Gastrocnemius medialis (tissue), 4 donors: ENCODE measurements around the gene MACROD1. TPM values are rescaled to one million over a fixed set of nuclear protein-coding genes. Genes with fewer than 3 reads are reported as not detected.
A peak's percentile ranks its signal among the peaks of the same experiment; 100 is the strongest.

Experiments
- ATAC-seq, 2 donors: fragments of 150-250 bp; one replicate each; pipeline ENCODE4 v1.9.1; 2016
- DNase-seq, 2 donors: peaks; one replicate each; pipeline ENCODE4 v3.0.0-alpha.2; 2019
- H3K27ac ChIP-seq, 4 donors: fragments of 200-600 bp; sonication (generic); 1 replicate in 1 of 4; 2 replicates in 3 of 4; pipeline ENCODE4 v1.5.1; 2016 to 2018; ENCODE audit warnings: mild to moderate bottlenecking in 2 of 4, moderate library complexity in 1 of 4
- H3K27me3 ChIP-seq, 3 donors: fragments of 200-600 bp; sonication (generic) in 2 of 3; 1 replicate in 1 of 3; 2 replicates in 2 of 3; pipeline versions ENCODE4 v1.5.1 to v1.6.0; 2016 to 2019; ENCODE audit warnings: mild to moderate bottlenecking in 1 of 3, moderate library complexity in 1 of 3
- H3K36me3 ChIP-seq, 2 donors: fragments of 200-600 bp; sonication (generic) in 1 of 2; one replicate each; pipeline ENCODE4 v1.5.1; 2017 to 2018
- H3K4me1 ChIP-seq, 2 donors: fragments of 200-600 bp; sonication (generic) in 1 of 2; one replicate each; pipeline ENCODE4 v1.5.1; 2016 to 2017; ENCODE audit warnings: mild to moderate bottlenecking in 2 of 2
- H3K4me3 ChIP-seq, 4 donors: fragments of 200-600 bp; sonication (generic) in 3 of 4; 1 replicate in 1 of 4; 2 replicates in 3 of 4; pipeline ENCODE4 v1.5.1; 2016 to 2019; ENCODE audit warnings: mild to moderate bottlenecking in 2 of 4
- H3K9me3 ChIP-seq, 3 donors: fragments of 200-600 bp; sonication (generic) in 2 of 3; 1 replicate in 1 of 3; 2 replicates in 2 of 3; pipeline ENCODE4 v1.5.1; 2016 to 2019
- POLR2A ChIP-seq, 2 donors: fragments of 450-650 bp; IDR thresholded peaks; one replicate each; pipeline ENCODE4 v1.6.1; 2017; ENCODE audit warnings: antibody characterized with exemption in 2 of 2, mild to moderate bottlenecking in 2 of 2, moderate library complexity in 2 of 2
- in situ Hi-C, 4 donors: fragments of 200-750 bp; cut with MboI; loops; one replicate each; pipeline versions ENCODE4 v1.15.0 to v1.8.0; 2017; ENCODE audit warnings: low sequenced_read_pairs in 4 of 4
- intact Hi-C: fragments of 100-400 bp; cut with DNase I; formaldehyde crosslinking; loops from one replicate; pipeline ENCODE4 v1.15.1; 2023; ENCODE audit warnings: low total_unique reads
- total RNA-seq, 4 donors: library from RNA; depleted of rRNA; stranded (reverse); fragments of >200 nt; gene quantifications; one replicate each; pipeline versions ENCODE4 v1.1.0 to v1.2.3, GENCODE V29; 2016
- TF ChIP-seq, protein P1 (sequence below), 5 experiments: fragments of 450-650 bp in 3 of 5; fragments of 200-600 bp in 2 of 5; sonication (generic) in 2 of 5; IDR thresholded peaks in 4 of 5; conservative IDR thresholded peaks in 1 of 5; 1 replicate in 4 of 5; 2 replicates in 1 of 5; pipeline ENCODE4 v1.5.1; 2016 to 2019; ENCODE audit warnings: antibody characterized with exemption in 5 of 5, mild to moderate bottlenecking in 3 of 5, moderate library complexity in 3 of 5

Gene MACROD1
- total RNA-seq, 4 donors from 2014 or later = 162 to 308 (median 205) TPM

DNA sequence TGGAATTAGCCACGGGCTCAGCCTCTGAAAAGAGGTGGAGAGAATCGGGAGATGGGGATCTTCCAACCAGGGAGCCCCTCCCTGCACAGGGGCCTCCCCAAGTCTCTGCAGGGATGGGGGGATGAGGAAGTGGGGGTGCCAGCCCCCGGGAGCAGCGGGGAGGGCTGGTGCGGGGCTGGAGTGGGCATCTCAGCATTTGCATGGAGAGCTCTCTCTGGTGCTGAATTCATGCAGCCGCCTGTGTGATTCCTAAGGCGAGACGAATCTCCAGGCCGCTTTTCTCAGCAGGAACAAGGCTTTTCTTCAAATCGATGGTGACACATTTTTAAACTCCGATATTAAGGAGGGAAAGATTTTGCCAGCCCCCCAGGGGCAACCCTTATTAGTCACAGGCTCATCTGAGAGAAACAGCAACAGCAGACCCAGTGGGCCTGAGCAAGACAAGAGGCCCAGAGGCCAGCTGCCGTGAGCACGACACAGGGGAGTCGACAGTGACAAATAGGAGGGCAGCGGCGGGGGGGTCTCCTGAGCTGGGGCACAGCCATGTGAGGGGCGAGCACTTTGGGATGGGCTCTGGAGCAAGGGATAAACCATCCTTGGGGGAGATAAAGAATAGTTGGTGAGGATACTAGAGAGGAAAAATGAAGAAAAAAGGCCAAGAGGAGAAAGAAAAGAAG is 29.0 kb downstream of the MACROD1 start:
- no peak overlapping the region for H3K27ac ChIP-seq
- in situ Hi-C loops = loop anchor here in 3 of 4 donors (25.0 kb wide), 1 partner anchor 300 kb away; the partner anchor contains the start of gene MARK2 (in 3 of the 3)
- intact Hi-C loops = no loop called here
- ATAC-seq (no peak), DNase-seq (no peak)
- H3K36me3 ChIP-seq = no peaks in the 10 kb centered on the region
- peaks cover 23 to 42% of the 10 kb centered on the region in 2 donors for H3K4me1 ChIP-seq
- H3K4me3 ChIP-seq = no peak overlapping the region
- H3K9me3 ChIP-seq = no peaks in the 10 kb centered on the region
- no peaks in the 10 kb centered on the region for H3K27me3 ChIP-seq
- TF ChIP-seq, protein P1, sequence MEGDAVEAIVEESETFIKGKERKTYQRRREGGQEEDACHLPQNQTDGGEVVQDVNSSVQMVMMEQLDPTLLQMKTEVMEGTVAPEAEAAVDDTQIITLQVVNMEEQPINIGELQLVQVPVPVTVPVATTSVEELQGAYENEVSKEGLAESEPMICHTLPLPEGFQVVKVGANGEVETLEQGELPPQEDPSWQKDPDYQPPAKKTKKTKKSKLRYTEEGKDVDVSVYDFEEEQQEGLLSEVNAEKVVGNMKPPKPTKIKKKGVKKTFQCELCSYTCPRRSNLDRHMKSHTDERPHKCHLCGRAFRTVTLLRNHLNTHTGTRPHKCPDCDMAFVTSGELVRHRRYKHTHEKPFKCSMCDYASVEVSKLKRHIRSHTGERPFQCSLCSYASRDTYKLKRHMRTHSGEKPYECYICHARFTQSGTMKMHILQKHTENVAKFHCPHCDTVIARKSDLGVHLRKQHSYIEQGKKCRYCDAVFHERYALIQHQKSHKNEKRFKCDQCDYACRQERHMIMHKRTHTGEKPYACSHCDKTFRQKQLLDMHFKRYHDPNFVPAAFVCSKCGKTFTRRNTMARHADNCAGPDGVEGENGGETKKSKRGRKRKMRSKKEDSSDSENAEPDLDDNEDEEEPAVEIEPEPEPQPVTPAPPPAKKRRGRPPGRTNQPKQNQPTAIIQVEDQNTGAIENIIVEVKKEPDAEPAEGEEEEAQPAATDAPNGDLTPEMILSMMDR (IDR thresholded peaks at IDR 0.05 in 4 of 5, conservative IDR thresholded peaks at IDR 0.05 in 1 of 5) = no peak
- no peak for TF ChIP-seq POLR2A (IDR thresholded peaks at IDR 0.05)

- DNase-seq = no peak
- Histone ChIP-seq H3K27ac (peak overlapping the region in 2 of 4 donors; percentile 27 to 42), H3K27me3 (no peaks in the 10 kb centered on the region), H3K4me3 (no peak overlapping the region), H3K9me3 (no peaks in the 10 kb centered on the region), H3K4me1 (peaks cover 20 to 40% of the 10 kb centered on the region in 2 donors), H3K36me3 (no peaks in the 10 kb centered on the region)
- TF ChIP-seq POLR2A (IDR thresholded peaks at IDR 0.05) = no peak
- TF ChIP-seq, protein P1 (IDR thresholded peaks at IDR 0.05 in 4 of 5, conservative IDR thresholded peaks at IDR 0.05 in 1 of 5) = no peak
- no peak for ATAC-seq
- in situ Hi-C loops = loop anchor here in 3 of 4 donors (25.0 kb wide), 1 partner anchor 298 kb away; the partner anchor contains the start of gene MARK2 (in 3 of the 3)
- intact Hi-C loops = no loop called here
Measured at GRCh38 chr11:64135711-64136110, 30.2 kb downstream of the MACROD1 start.

DNA sequence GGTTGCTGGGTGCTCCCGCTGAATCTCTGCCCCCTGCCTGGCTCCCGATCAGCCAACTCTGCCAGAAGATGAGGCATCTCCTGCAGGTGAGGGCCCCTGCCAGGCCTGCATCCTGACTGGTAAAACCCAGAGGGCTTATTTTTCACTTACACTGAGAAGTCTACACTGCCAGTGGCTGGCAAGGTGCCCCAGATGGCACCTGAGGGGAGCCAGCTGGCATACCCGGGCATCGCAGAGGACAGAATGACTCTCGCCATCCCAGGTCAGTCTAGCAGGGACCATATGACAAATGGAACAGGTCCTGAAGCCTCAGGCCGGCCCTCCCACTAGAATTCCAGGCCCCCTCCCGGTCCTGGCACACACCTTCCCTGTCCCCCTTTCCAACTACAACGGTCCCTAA is 30.9 kb downstream of the MACROD1 start:
- H3K36me3 ChIP-seq = no peaks in the 10 kb centered on the region
- peaks cover 21 to 36% of the 10 kb centered on the region in 2 donors for H3K4me1 ChIP-seq
- TF ChIP-seq, protein P1 (IDR thresholded peaks at IDR 0.05 in 4 of 5, conservative IDR thresholded peaks at IDR 0.05 in 1 of 5) = no peak
- TF ChIP-seq POLR2A (IDR thresholded peaks at IDR 0.05) = no peak
- H3K9me3 ChIP-seq = no peaks in the 10 kb centered on the region
- intact Hi-C loops (no loop called here), in situ Hi-C loops (loop anchor here in 3 of 4 donors (25.0 kb wide), 1 partner anchor 298 kb away; the partner anchor contains the start of gene MARK2 (in 3 of the 3))
- DNase-seq (peak in 1 of 2 donors; percentile 73), ATAC-seq (peak; percentile 61 to 83)
- no peaks in the 10 kb centered on the region for H3K27me3 ChIP-seq
- no peak overlapping the region for H3K4me3 ChIP-seq
- H3K27ac ChIP-seq = peak overlapping the region in 2 of 4 donors; percentile 27 to 42

- Histone ChIP-seq H3K4me3 (no peak overlapping the region), H3K4me1 (peaks cover 21 to 36% of the 10 kb centered on the region in 2 donors), H3K27ac (no peak overlapping the region), H3K36me3 (no peaks in the 10 kb centered on the region), H3K27me3 (no peaks in the 10 kb centered on the region), H3K9me3 (no peaks in the 10 kb centered on the region)
- no peak for TF ChIP-seq POLR2A (IDR thresholded peaks at IDR 0.05)
- TF ChIP-seq, protein P1 (IDR thresholded peaks at IDR 0.05 in 4 of 5, conservative IDR thresholded peaks at IDR 0.05 in 1 of 5) = no peak
- in situ Hi-C loops (loop anchor here in 3 of 4 donors (25.0 kb wide), 1 partner anchor 296 kb away; the partner anchor contains the start of gene MARK2 (in 3 of the 3)), intact Hi-C loops (no loop called here)
- DNase-seq (no peak), ATAC-seq (no peak)
Measured at GRCh38 chr11:64132982-64133705, 32.8 kb downstream of the MACROD1 start.
